GM18907 (cell line): ENCODE data around the gene DEF6.
A peak's percentile ranks its signal among the peaks of the same experiment; 100 is the strongest.
"Not testable (repeated sequence)": the region's sequence is repeated elsewhere in the genome, so short reads cannot be mapped to it uniquely, and the experiment has no call there.

Experiments
- ATAC-seq: cut with Tn5 transposase; IDR thresholded peaks from one replicate; pipeline ENCODE4 v1.9.1; 2021; ENCODE audit warnings: mild to moderate bottlenecking, moderate library complexity; ENCODE audit not compliant: unreplicated experiment

DEF6 gene

GRCh38 chr6:35280903-35281302 is 16.7 kb upstream of the DEF6 start:
- no peak for ATAC-seq

- no peak for ATAC-seq
Observed at GRCh38 chr6:35282472-35282871, 15.1 kb upstream of the DEF6 start.

- ATAC-seq, result no peak
Observed at GRCh38 chr6:35283361-35283760, 14.3 kb upstream of the DEF6 start.

DNA sequence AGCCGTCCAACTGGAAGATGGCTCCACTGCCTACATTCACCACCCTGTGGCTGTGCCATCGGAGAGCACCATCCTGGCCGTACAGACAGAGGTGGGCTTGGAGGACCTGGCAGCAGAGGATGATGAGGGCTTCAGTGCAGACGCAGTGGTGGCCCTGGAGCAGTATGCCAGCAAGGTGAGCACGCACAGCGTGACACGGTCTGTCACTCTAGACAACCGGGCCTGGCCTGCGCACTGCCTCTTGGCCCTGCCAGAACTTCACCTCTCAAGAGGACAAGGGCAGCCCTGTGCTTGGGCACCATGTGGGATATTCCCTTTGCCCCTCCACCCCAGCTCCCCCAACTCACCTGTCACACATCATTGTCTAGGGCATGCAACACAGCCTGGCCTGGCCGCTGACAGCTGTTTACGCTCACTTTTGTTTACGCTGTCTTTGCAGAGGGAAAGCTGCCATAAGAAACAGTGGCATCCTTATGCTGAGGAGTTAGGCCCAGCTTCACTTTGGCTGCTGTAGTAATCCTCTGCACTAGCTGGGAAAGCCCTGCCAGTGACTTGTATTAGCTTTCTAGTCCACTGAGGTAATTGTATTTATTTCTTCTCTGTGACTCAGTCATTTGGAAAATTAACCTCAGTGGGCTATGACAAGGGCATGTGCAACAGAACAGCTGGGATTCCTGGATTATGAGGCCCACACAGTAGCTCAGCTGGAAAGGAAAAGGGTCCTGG is 9.8 kb upstream of the DEF6 start:
- ATAC-seq, result no peak

GRCh38 chr6:35288834-35289233 is 8.8 kb upstream of the DEF6 start:
- no peak for ATAC-seq

DNA sequence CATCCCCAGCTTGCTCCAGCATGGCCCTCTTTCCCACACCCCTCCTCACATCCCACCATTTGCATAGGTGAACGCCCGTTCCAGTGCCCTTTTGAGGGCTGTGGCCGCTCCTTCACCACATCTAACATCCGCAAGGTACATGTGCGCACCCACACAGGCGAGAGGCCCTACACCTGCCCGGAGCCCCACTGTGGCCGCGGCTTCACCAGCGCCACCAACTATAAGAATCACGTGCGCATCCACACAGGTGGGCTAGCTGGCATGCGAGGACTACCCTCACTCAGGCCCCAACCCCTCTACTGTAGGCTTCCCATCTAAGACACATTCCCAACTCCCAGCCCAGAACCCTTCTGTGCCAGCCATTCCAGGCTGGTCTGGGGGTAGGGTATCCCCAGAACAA is 6.1 kb upstream of the DEF6 start:
- ATAC-seq, result no peak

GRCh38 chr6:35292494-35292893 is 5.1 kb upstream of the DEF6 start:
- ATAC-seq, result no peak

DNA sequence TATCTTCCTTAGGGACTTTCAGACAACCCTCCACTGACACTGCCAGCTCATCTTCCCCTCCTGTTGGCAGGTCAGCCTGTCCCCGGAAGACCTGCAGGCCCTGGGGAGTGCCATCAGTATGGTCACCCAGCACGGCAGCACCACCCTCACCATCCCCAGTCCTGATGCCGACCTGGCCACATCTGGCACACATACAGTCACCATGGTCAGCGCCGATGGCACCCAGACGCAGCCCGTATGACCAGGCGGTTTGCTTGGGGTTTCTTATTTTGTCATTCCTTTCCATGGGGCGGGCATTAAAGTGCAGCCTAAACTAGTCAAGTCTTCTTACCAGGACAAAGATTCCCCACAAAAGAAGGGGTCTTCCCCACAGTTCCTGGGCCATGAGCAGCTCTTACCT is 3.9 kb upstream of the DEF6 start:
- ATAC-seq, result no peak

DNA sequence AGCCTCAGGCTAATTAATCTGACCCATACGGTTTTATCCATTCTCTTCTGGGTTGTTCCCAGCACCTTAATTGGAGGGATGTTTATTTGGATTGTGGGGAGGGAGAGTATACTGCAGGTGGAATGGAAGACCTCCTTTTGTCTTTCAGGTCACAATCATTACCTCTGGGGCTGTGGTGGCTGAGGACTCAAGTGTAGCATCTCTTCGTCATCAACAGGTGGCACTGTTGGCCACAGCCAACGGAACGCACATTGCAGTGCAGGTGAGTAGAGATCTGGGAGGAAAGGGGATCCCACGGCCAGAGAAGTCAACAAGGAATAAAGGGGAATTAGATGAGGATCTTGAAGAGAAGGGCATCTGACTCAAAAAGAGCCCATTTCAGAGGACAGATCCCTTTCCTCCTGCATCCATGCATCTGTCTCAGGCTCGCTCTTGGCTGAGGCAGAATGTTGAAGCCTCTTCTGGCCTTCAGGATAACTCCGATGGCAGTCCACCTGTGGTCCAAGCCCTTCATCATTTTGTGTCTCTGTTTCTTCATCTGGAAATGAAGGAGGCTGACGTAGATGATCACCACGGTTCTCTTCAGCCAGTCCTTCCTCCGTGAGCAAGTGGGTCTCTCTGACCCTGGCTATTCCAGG is 3.2 kb upstream of the DEF6 start:
- no peak for ATAC-seq

DNA sequence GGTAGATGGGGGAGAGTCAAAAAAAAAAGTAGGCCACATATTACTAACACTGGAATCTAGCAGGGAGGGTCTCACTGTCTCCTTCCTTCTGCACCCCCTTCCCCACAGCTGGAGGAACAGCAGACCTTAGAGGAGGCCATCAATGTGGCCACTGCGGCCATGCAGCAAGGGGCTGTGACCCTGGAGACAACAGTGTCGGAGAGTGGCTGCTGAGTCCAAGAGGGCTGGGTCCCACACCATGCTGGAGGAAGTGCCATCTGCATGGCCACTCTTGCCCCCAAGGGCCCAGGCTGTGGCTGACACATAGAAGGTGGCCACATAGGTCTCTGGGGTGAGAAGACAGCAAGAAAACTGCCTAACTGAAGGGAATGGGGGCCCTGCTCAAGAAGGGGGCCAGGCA is 2.6 kb upstream of the DEF6 start:
- ATAC-seq, result no peak

GRCh38 chr6:35295521-35296315 is 1.9 kb upstream of the DEF6 start:
- no peak for ATAC-seq

GRCh38 chr6:35296931-35297600 is 552 bp upstream of the DEF6 start:
- no peak for ATAC-seq

- ATAC-seq, result no peak
Observed at GRCh38 chr6:35298625-35299140, 1.1 kb downstream of the DEF6 start.

DNA sequence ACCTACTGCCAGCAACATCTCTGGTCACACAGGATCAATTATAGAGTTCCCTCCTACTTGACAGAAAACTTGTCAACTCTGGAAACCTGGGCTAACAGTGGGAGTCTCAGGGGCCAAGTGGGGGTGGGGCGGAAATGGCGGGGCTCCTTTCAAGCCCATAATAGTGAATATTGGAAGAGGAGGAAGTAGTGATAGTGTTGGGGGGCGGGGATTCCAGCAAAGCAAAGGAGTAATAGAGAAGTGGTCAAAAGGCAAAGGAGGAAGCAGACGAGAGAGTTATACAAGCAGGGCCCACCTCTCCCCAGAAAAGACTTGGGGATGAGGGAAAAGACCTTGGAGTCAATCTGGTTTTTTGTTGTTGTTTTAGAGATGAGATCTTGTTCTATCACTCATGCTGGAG is 2.1 kb downstream of the DEF6 start:
- ATAC-seq, result no peak

DNA sequence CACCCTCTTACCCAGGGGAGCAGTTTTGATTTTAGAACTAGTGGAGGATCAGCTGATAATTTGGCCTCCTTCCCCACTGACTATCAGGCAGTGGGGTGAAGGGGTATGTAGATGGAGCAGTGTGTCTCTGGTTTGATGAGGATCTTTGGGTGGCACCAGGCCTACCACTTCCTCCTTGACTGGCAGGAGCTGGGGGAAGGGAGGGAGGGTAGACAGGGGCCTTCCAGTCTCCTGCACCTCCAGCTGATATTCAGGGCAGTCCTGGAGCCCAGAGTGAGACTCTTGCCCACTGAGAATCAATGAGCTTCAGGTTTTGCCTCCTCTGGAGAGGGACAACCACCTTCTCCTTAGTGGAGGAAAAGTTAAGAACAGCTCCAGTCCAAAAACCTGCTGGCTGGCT is 3.2 kb downstream of the DEF6 start:
- ATAC-seq, result no peak

DNA sequence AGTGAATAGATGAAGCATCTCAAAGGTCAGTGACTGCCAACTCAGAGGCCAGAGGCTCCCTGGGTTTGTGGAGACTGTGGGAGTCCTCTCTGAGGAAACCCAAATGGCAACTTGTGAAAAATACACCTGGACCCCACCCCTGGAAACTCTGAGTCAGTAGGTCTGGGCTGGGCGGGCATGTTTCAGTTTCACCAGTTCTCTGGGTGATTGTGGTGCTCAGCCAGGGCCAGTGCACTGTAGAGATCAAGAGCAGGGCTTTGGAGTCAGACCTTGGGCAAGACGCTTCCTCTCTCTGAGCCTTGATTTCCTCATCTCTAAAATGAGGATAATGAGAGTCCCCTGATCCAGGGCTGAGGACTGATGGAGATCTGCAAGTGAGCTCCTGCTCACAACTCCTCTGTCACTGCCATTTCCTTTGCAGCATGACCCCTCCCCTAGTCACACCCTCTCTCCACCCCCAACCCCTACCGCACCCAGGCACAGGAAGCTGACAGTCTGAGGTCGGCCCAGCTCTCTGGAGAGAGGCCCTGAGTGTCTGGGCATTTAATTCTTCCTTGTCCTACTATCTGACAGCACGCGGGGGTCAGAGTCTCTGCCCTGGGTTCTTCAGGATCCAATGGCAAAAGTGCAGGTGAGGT is 5.1 kb downstream of the DEF6 start:
- ATAC-seq, result peak; percentile 78

- ATAC-seq, result no peak
Observed at GRCh38 chr6:35304299-35304698, 6.7 kb downstream of the DEF6 start.

DNA sequence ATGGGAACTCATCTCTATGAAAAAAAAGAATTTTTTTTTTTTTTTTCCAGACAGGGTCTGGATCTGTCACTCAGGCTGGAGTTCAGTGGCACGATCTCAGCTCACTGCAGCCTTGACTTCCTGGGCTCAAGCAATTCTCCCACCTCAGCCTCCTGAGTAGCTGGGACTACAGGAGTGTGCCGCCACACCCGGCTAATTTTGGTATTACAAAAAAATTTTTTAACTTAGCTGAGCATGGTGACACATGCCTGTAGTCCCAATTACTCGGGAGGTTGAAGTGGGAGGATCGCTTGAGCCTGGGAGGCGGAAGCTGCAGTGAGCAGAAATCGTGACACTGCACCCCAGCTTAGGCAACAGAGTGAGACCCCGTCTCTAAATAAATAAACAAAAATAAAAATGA is 7.5 kb downstream of the DEF6 start:
- no peak for ATAC-seq

- not testable (repeated sequence) for ATAC-seq
Observed at GRCh38 chr6:35307138-35307537, 9.5 kb downstream of the DEF6 start.

- ATAC-seq, result not testable (repeated sequence)
Observed at GRCh38 chr6:35308543-35308942, 10.9 kb downstream of the DEF6 start.
